LNCaP clone FGC (cell line): ENCODE measurements around the gene CNIH1.

ENCODE experiments used
- DNase-seq: peaks from one replicate; pipeline ENCODE4 v3.0.0-alpha.2; 2011; ENCODE audit warnings: low read depth
- H3K4me3 ChIP-seq: 2 replicates; pipeline ENCODE4 v1.5.1; 2011; ENCODE audit warnings: mild to moderate bottlenecking, low read depth, low read length, control low read depth
- CTCF ChIP-seq: IDR thresholded peaks from 2 replicates; pipeline ENCODE4 v1.5.1; 2012; ENCODE audit warnings: mild to moderate bottlenecking; ENCODE audit not compliant: control insufficient read depth, insufficient read depth; ENCODE audit errors: extremely low read depth

Gene CNIH1

DNA sequence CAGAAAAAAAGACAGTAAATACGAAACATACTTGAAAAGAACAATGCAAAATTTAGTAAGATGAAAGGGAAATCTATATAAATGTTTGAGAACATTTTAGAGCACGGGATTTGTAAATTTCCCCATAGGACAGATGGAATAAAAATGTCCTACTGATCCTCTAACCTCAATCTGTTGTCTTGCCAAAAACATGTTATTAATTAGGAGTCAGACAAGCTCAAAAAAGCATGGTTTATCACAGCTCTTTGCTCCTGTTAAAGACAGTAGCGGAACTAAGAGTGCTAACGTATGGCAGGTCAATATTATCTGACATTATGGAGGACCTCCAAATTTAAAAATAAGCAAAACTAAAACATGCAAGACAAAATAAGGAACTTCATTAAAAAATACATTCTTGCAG is 34.7 kb upstream of the CNIH1 start:
- DNase-seq = no peak
- TF ChIP-seq CTCF = no peak
- no peak overlapping the region for H3K4me3 ChIP-seq

DNA sequence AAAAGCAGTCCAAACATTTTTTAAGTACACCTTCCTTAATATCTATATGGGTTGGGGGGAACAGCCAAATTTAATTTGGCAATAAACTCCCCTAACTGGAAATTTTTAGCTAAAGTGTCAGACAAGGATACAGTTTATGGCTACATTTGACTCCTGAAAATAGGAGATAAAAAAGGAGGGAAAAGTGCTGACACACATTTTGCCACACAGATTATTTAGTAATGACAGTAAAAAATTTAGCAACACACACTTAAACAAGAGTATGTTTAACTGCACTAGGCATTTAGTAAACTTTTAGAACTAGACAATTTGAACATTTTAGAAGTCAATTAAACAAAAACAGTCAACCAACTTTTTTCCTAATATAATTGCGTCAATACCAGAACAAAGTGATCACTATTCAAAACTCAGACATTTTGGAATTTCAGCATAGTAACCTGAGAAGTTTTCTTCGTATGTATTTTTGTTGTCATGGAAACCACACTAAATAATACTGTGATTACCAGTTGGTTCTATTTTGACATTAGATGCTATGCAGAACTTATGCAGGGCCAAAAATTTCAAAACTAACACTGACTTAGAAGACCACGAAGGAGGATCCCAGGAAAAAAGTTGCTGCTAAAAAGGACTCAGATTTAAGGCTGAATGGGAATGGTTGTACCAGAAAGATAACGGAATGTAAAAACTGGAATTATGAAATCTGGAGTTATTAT is 34.2 kb upstream of the CNIH1 start:
- H3K4me3 ChIP-seq = no peak overlapping the region
- TF ChIP-seq CTCF = no peak
- DNase-seq = no peak

GRCh38 chr14:54474232-54474793 is 33.1 kb upstream of the CNIH1 start:
- DNase-seq = peak; percentile 54
- no peak for TF ChIP-seq CTCF
- H3K4me3 ChIP-seq = no peak overlapping the region

- no peak overlapping the region for H3K4me3 ChIP-seq
- DNase-seq = no peak
- no peak for TF ChIP-seq CTCF
These were observed 31.1 kb upstream of the CNIH1 start for GRCh38 chr14:54472315-54472714.

GRCh38 chr14:54471641-54472040 is 30.5 kb upstream of the CNIH1 start:
- DNase-seq = no peak
- H3K4me3 ChIP-seq = no peak overlapping the region
- no peak for TF ChIP-seq CTCF

- H3K4me3 ChIP-seq = no peak overlapping the region
- DNase-seq = no peak
- TF ChIP-seq CTCF = no peak
These were observed 29.5 kb upstream of the CNIH1 start for GRCh38 chr14:54470701-54471100.

DNA sequence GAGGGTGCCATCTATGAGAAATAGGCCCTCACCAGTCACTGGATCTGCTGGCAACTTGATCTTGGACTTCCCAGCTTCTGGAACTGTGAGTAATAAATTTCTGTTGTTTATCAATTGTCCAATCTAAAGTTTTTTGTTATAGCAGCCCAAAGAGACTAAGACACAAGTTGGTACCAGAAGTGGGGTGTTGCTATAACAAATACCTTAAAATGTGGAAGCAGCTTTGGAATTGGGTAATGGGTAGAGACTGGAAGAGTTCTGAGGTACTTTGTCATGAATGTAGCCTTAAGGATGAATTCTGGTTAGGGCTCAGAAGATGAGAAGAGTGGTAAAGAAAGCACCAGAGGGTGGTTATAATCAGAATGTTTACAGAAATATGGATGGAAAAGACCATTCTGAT is 26.1 kb upstream of the CNIH1 start:
- no peak for TF ChIP-seq CTCF
- no peak for DNase-seq
- H3K4me3 ChIP-seq = no peak overlapping the region
